ENCODE measurements around the gene TTLL8. TPM values are rescaled to one million over a fixed set of nuclear protein-coding genes. Genes with fewer than 3 reads are reported as not detected.
A peak's percentile ranks its signal among the peaks of the same experiment; 100 is the strongest.

Gene TTLL8
- total RNA-seq, 1 experiment from 2014 or later = not detected

DNA sequence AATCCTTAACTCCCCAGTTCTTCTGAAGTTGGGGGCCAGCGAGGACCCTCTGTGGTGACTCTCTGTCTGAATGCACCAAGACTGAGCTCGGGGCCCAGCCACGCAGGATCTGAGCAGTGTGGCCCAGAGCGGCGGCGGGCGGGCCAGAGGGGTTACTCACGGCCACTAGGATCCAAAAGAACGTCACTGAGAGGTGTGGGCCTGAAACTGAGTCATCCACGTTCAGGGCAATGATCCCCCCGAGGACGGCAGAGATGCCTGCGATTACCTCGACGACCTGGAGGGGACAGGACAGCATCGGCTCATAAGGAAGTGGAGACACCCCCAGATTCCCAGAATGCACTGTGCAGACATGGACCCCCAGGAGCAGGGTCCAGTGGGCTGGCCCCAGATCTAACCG, 16.0 kb upstream of the TTLL8 start:
- Histone ChIP-seq H3K4me2 (ENCODE audit: insufficient read depth, insufficient read length, low read length) (no peak overlapping the region), H3K18ac (ENCODE audit: insufficient read length, low read depth, low read length) (no peak overlapping the region), H3K79me2 (ENCODE audit: insufficient read depth, low read length) (no peaks in the 10 kb centered on the region), H2BK120ac (ENCODE audit: low read depth, low read length, poor library complexity, severe bottlenecking) (no peak overlapping the region), H2BK5ac (ENCODE audit: insufficient read length, low read length) (no peak overlapping the region), H3T11ph (ENCODE audit: low read length) (no peak overlapping the region), H2AFZ (ENCODE audit: low read length) (no peak overlapping the region), H3K4me1 (ENCODE audit: insufficient read depth, low read length) (no peaks in the 10 kb centered on the region), H4K20me1 (ENCODE audit: control insufficient read depth, insufficient read depth, insufficient read length) (no peaks in the 10 kb centered on the region), H2BK12ac (ENCODE audit: insufficient read length, low read depth, low read length) (no peak overlapping the region), H3K79me1 (ENCODE audit: insufficient read depth, low read depth, low read length, poor library complexity, severe bottlenecking) (no peaks in the 10 kb centered on the region), H2BK20ac (ENCODE audit: low read depth, low read length, poor library complexity, severe bottlenecking) (no peak overlapping the region), H3K23ac (ENCODE audit: insufficient read length, low read depth, low read length) (no peak overlapping the region), H4K91ac (ENCODE audit: insufficient read length, low read depth, low read length) (no peak overlapping the region), H4K8ac (replicated peaks; ENCODE audit: insufficient read length, low read depth, low read length) (no peak overlapping the region), H3K4ac (ENCODE audit: low read depth, low read length) (no peak overlapping the region), H3K9me3 (ENCODE audit: control insufficient read depth, low read depth, low read length) (no peaks in the 10 kb centered on the region), H3K14ac (ENCODE audit: insufficient read depth, low read length) (no peak overlapping the region; the same call in 1 of the 2 replicates), H3K27me3 (ENCODE audit: insufficient read depth, low read length) (no peaks in the 10 kb centered on the region), H2BK15ac (ENCODE audit: low read depth, low read length) (no peak overlapping the region), H3K23me2 (ENCODE audit: insufficient read length, low read depth, low read length, poor library complexity, severe bottlenecking) (no peaks in the 10 kb centered on the region), H2AK5ac (ENCODE audit: insufficient read length, low read length) (no peak overlapping the region), H4K5ac (ENCODE audit: insufficient read length, low read depth, low read length) (no peak overlapping the region), H3K9ac (ENCODE audit: extremely low read depth, insufficient read length, low read length) (no peak overlapping the region), H3K56ac (ENCODE audit: insufficient read length, low read depth, low read length) (no peak overlapping the region), H3K27ac (ENCODE audit: insufficient read length, low read depth, low read length) (no peak overlapping the region)
- no CpG with 5 or more reads among the region's 17 CpGs for WGBS (ENCODE audit: extremely low coverage, insufficient read length, low lambda C conversion rate)
- no peak overlapping the region for H3K27ac Mint-ChIP-seq
- peak; percentile 32 for DNase-seq
- no peaks in the 10 kb centered on the region for H3K36me3 Mint-ChIP-seq (ENCODE audit: insufficient read depth in 1 of 3, low read depth in 3 of 3)
- 0 out of 4 replicates have a peak, but pooled peaks cover 0 to 8% of the 10 kb centered on the region in 2 experiments for H3K4me1 Mint-ChIP-seq
- TF ChIP-seq, protein P1, sequence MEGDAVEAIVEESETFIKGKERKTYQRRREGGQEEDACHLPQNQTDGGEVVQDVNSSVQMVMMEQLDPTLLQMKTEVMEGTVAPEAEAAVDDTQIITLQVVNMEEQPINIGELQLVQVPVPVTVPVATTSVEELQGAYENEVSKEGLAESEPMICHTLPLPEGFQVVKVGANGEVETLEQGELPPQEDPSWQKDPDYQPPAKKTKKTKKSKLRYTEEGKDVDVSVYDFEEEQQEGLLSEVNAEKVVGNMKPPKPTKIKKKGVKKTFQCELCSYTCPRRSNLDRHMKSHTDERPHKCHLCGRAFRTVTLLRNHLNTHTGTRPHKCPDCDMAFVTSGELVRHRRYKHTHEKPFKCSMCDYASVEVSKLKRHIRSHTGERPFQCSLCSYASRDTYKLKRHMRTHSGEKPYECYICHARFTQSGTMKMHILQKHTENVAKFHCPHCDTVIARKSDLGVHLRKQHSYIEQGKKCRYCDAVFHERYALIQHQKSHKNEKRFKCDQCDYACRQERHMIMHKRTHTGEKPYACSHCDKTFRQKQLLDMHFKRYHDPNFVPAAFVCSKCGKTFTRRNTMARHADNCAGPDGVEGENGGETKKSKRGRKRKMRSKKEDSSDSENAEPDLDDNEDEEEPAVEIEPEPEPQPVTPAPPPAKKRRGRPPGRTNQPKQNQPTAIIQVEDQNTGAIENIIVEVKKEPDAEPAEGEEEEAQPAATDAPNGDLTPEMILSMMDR (conservative IDR thresholded peaks at IDR 0.05) = peak; percentile 33; the same call in 2 of the 3 replicates
- H3K27me3 Mint-ChIP-seq (ENCODE audit: low read depth) = peaks cover 1% of the 10 kb centered on the region; the same call in 1 of the 2 replicates
- no peak overlapping the region for H3K4me3 Mint-ChIP-seq
- H3K9me3 Mint-ChIP-seq = no peaks in the 10 kb centered on the region
